Limb (tissue), 2 donors: ENCODE measurements around the gene DHX57.

Experiments
- DNase-seq, 2 donors: peaks; one replicate each; pipeline ENCODE4 v3.0.0-alpha.2; 2016; ENCODE audit errors: extremely low spot score in 2 of 2

DHX57 gene

GRCh38 chr2:38875576-38876367 lies at the start of gene DHX57, which contains the start of gene MORN2:
Gene DHX57 (minus strand): TSS chr2:38875934. CDS start chr2:38868405, 7,529 bp downstream.
Gene MORN2 (plus strand): TSS chr2:38875976.
- peak; percentile 90 to 93 for DNase-seq

GRCh38 chr2:38922902-38923301 lies 47.2 kb upstream of the DHX57 start:
- no peak for DNase-seq

GRCh38 chr2:38922389-38922788 lies 46.7 kb upstream of the DHX57 start:
- no peak for DNase-seq

- no peak for DNase-seq
Observed at GRCh38 chr2:38912619-38913018, 36.9 kb upstream of the DHX57 start.

GRCh38 chr2:38911191-38911590 lies 35.5 kb upstream of the DHX57 start:
- DNase-seq, result no peak

- DNase-seq, result no peak
Observed at GRCh38 chr2:38909872-38910271, 34.1 kb upstream of the DHX57 start.

GRCh38 chr2:38907743-38908562 lies 32.2 kb upstream of the DHX57 start:
- DNase-seq, result no peak

GRCh38 chr2:38907242-38907641 lies 31.5 kb upstream of the DHX57 start:
- DNase-seq, result no peak

GRCh38 chr2:38905251-38905650 lies 29.5 kb upstream of the DHX57 start:
- no peak for DNase-seq

GRCh38 chr2:38900726-38901125 lies 25.0 kb upstream of the DHX57 start:
- DNase-seq, result no peak

GRCh38 chr2:38898256-38898655 lies 22.5 kb upstream of the DHX57 start:
- no peak for DNase-seq

GRCh38 chr2:38892819-38893218 lies 17.1 kb upstream of the DHX57 start:
- no peak for DNase-seq

GRCh38 chr2:38889575-38889974 lies 13.8 kb upstream of the DHX57 start, which contains the start of gene ARHGEF33:
Gene ARHGEF33 (plus strand): TSS chr2:38889875. CDS start chr2:38919448, 29,573 bp downstream.
- no peak for DNase-seq

GRCh38 chr2:38889045-38889444 lies 13.3 kb upstream of the DHX57 start:
- no peak for DNase-seq

GRCh38 chr2:38887902-38888554 lies 12.3 kb upstream of the DHX57 start:
- DNase-seq, result no peak

GRCh38 chr2:38887347-38887746 lies 11.6 kb upstream of the DHX57 start:
- no peak for DNase-seq

GRCh38 chr2:38886063-38886462 lies 10.3 kb upstream of the DHX57 start:
- DNase-seq, result no peak

GRCh38 chr2:38876407-38876806 lies 673 bp upstream of the DHX57 start:
- no peak for DNase-seq

- DNase-seq, result no peak
Observed at GRCh38 chr2:38875227-38875575, 533 bp downstream of the DHX57 start.

- DNase-seq, result no peak
Observed at GRCh38 chr2:38873763-38874162, 2.0 kb downstream of the DHX57 start.

- DNase-seq, result no peak
Observed at GRCh38 chr2:38871432-38871831, 4.3 kb downstream of the DHX57 start.
